ENCODE results near the gene MMP25. TPM values are rescaled to one million over a fixed set of nuclear protein-coding genes. Genes with fewer than 3 reads are reported as not detected.

Gene MMP25
- total and polyA plus RNA-seq, 10 of the 15 experiments (the other 5 are each of a cell fraction or from before 2014, with no cell fraction given) = 0.03 to 0.36 (median 0.13) TPM; not detected in 1

- TF ChIP-seq, protein P1, sequence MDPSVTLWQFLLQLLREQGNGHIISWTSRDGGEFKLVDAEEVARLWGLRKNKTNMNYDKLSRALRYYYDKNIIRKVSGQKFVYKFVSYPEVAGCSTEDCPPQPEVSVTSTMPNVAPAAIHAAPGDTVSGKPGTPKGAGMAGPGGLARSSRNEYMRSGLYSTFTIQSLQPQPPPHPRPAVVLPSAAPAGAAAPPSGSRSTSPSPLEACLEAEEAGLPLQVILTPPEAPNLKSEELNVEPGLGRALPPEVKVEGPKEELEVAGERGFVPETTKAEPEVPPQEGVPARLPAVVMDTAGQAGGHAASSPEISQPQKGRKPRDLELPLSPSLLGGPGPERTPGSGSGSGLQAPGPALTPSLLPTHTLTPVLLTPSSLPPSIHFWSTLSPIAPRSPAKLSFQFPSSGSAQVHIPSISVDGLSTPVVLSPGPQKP (IDR thresholded peaks at IDR 0.05; ENCODE audit: low read depth, low read length) = 0 out of 2 replicates have a peak, but pooled peaks have one; percentile 27
- TF ChIP-seq GATAD2B (conservative IDR thresholded peaks at IDR 0.05; ENCODE audit: low read depth) = 0 out of 2 replicates have a peak, but pooled peaks have one; percentile 48
- TF ChIP-seq MYC (IDR thresholded peaks at IDR 0.05; ENCODE audit: insufficient read depth, insufficient read length, insufficient replicate concordance, low read length, severe bottlenecking) = peak; percentile 45
- TF ChIP-seq ZBTB40 (IDR thresholded peaks at IDR 0.05; ENCODE audit: borderline replicate concordance) = peak; percentile 81; the same call in 1 of the 2 replicates
- TF ChIP-seq NBN (IDR thresholded peaks at IDR 0.05) = peak; percentile 60
- peak; percentile 44 for TF ChIP-seq SMAD1 (IDR thresholded peaks at IDR 0.05; ENCODE audit: low read depth, partially characterized antibody)
- TF ChIP-seq HDAC2 (IDR thresholded peaks at IDR 0.05) = no peak
- peak; percentile 96 for TF ChIP-seq CREM (IDR thresholded peaks at IDR 0.05; ENCODE audit: low read depth)
- TF ChIP-seq POLR2AphosphoS5 (IDR thresholded peaks at IDR 0.05; ENCODE audit: low read length) = peak; percentile 90
- no peak for TF ChIP-seq JUND (IDR thresholded peaks at IDR 0.05; ENCODE audit: low read depth, low read length)
- 0 out of 2 replicates have a peak, but pooled peaks have one; percentile 32 for TF ChIP-seq SMARCA5 (IDR thresholded peaks at IDR 0.05)
- 0 out of 2 replicates have a peak, but pooled peaks have one; percentile 20 for TF ChIP-seq ATF7 (IDR thresholded peaks at IDR 0.05; ENCODE audit: low read depth)
- peak; percentile 50; the same call in 1 of the 2 replicates for TF ChIP-seq ZNF687 (IDR thresholded peaks at IDR 0.05)
- peak; percentile 83 for TF ChIP-seq YY1 (IDR thresholded peaks at IDR 0.05; ENCODE audit: low read depth, low read length)
- TF ChIP-seq STAT1 (conservative IDR thresholded peaks at IDR 0.05) = peak; percentile 68; the same call in 1 of the 2 replicates
- TF ChIP-seq KLF5 (IDR thresholded peaks at IDR 0.05; ENCODE audit: partially characterized antibody) = peak; percentile 34
- TF ChIP-seq USF1 (IDR thresholded peaks at IDR 0.05; ENCODE audit: borderline replicate concordance, extremely low read length, insufficient read depth, low read depth, low read length) = peak; percentile 93
Observed at GRCh38 chr16:3023669-3024478, 22.5 kb upstream of the MMP25 start, which contains the start of the genes HCFC1R1 and THOC6 (continued).
